GM18499 (cell line): ENCODE data around the gene RNLS.

Experiments
- ATAC-seq: cut with Tn5 transposase; IDR thresholded peaks from one replicate; pipeline ENCODE4 v1.9.1; 2021; ENCODE audit warnings: moderate number of reproducible peaks; ENCODE audit not compliant: insufficient read depth, unreplicated experiment

The RNLS gene

GRCh38 chr10:88455831-88456230 lies 127.3 kb downstream of the RNLS start:
- no peak for ATAC-seq

DNA sequence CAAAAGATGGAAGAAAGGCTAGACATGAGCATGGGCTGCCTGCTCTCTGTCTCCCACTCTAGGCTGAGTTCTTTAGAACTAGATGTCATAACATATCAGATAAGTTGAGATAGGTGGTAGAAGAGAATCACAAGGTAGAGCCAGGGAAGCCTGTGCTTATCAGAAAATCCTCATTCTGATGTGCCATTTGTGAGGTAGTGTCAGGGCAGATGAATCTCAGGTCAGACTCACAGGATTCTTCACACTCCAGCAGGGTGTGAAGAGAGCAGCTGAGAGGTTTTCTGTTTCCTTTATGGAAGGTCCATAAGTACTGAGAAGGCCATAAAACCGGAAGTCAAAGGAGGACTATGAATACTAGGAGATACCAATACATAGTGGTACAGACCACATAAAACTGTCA lies 132.9 kb downstream of the RNLS start:
- ATAC-seq = no peak

- ATAC-seq = no peak
Measured at GRCh38 chr10:88442716-88443115, 140.4 kb downstream of the RNLS start.

DNA sequence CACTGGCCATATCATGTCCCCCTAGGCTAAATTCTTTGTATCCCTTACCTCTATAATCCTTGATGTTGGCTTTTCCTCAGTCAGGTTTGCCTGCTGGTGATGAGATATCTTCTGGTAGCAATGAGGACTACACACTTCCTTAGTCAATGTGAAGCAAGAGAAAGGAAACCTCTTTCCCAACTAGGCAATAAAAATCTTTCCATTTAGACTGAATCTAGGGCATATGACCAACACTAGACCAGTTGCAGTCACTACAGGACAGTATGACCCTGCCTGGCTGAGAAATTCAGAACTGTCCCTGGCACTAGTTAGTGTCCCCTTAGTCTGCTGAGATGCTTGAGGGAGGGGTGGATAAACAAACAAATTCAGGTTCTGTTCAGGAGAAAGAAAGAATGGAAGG lies 142.6 kb downstream of the RNLS start:
- no peak for ATAC-seq

DNA sequence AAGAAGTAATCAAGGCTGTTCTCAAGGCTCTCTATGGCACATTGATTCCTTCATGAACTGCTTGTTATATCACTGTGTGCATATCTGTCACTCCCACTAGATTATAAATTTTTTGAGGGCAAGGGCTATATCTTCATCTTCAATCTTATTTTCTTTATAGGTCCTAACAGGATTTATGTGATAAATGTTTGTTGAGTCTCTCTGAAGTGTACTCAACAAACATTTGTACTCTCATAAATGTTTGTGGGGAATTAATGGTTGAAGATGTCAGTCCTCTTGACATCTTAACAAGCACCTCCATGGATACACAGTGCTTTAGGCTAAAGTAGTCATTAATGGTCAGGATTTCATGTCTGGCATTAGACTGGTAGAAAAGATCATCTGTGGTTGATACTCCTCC lies 143.2 kb downstream of the RNLS start:
- no peak for ATAC-seq

- ATAC-seq = no peak
Measured at GRCh38 chr10:88437411-88437810, 145.7 kb downstream of the RNLS start.

DNA sequence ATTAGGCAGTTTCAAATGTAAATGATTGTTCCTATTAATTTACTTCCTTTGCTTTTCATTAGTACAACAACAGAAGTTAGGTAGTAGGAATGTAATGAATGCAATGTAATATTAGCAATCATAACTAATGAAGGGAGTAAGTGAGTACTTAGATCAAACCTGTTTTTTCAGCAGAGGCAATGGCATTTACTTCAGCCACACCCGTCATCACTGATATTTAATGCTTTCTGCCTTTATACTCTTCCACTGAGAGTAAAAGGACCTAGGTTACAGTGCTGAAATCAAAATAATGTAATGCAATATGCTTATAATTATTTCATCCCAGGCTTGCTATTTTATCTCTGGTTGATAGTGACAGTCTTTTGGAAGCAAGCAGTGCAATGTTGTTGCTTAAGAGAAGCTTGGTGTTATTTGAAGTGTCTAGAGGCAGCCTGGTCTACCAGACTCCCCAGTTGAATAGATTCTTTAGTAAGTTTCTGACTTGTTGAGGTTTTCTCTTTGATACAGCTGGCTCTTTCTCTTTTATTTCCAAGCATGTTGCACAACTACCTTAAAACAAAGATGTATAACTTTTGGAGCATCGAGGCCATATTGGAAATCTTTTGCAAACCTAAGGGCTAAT lies 149.4 kb downstream of the RNLS start:
- no peak for ATAC-seq

DNA sequence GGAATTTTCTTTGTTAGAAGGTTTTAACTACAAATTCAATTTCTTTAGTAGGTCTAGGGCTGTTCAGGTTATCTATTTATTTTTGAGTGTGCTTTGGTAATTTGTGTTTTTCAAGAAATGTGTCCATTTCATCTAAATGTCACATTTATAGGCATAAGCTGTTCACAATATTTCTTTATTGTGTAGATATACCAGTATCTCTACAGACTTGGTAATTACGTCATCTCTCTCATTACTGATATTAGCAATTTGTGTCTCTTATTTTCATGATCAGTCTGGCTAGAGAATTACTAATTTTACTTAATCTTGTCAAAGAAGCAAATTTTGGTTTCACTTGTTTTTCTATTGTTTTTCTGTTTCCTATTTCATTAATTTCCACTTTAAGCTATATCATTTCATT lies 152.0 kb downstream of the RNLS start:
- no peak for ATAC-seq

DNA sequence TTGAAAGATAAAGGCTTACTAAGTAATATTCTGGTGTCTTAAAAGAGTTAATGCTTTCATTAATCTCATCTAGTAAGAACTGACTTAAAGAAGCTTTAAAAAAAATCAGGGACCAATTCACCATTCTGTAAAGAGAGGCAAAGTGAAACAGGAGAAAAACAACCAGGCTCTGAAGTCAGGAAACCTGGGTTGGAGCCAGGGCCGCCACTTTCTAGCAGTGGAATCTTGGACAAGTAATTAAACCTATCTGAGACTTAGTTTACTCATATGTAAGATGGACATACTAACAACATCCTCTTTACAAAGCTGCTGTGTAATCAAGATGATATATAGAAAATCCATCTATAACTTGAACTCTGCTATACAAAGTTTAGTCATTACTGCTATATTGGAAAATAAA lies 154.1 kb downstream of the RNLS start:
- no peak for ATAC-seq

DNA sequence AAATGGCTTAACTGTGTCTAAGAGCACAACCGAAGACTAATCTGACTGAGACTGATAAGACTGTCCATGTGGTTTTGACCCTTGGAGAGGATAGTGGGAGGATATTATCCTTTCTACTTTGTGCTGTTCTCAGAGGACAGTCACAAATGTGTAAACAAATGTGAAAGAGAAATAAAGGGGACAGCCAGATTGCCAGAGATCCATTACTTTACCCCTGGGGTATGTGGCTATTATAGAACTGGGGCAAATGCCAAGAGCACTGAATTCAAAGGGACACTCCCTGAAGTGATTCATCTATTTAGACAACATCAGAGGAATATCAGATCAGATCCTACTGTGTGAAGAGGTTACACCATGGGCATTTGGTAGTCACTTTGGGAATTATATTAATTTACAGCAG lies 154.7 kb downstream of the RNLS start:
- ATAC-seq = no peak

DNA sequence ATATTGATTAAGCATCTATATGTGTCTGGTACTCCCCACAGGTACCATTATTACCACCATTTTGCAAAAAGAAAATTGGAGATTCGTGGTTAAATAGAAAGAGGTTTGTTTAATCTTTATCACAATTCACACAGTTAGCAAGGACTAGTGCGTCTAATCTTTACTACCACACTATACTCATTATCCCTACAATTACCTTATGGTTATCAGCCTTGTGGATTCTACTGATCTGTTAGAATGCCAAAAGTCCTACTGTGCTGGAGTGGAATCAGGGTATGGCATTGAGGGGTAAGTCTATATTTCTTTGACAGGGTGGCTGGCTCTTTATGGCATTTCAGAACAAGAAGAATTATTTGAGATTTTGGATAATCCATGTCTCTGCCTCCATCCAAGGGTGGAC lies 156.1 kb downstream of the RNLS start:
- ATAC-seq = no peak

GRCh38 chr10:88424881-88425280 lies 158.2 kb downstream of the RNLS start:
- no peak for ATAC-seq

DNA sequence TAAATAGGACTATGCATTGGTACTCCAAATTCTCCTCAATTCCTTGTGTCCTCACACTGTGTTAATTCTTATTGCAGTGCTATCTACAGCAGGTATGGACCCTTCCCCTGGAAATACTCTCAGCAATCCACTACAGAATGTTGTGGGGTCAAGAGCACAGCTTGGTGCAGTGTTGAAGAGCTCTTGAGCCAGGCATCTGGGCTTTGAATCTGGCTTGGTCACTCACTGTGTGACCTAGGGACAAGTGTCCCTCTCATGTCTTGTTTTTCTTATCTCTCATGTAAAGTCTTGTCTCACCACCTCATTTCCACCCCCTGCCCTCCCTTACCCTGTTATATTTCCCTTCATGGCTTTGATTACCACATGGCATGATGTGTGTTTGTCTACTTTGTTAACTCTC lies 159.4 kb downstream of the RNLS start:
- ATAC-seq = no peak

GRCh38 chr10:88421590-88421989 lies 161.5 kb downstream of the RNLS start:
- ATAC-seq = no peak

- ATAC-seq = no peak
Measured at GRCh38 chr10:88418871-88419270, 164.2 kb downstream of the RNLS start.

DNA sequence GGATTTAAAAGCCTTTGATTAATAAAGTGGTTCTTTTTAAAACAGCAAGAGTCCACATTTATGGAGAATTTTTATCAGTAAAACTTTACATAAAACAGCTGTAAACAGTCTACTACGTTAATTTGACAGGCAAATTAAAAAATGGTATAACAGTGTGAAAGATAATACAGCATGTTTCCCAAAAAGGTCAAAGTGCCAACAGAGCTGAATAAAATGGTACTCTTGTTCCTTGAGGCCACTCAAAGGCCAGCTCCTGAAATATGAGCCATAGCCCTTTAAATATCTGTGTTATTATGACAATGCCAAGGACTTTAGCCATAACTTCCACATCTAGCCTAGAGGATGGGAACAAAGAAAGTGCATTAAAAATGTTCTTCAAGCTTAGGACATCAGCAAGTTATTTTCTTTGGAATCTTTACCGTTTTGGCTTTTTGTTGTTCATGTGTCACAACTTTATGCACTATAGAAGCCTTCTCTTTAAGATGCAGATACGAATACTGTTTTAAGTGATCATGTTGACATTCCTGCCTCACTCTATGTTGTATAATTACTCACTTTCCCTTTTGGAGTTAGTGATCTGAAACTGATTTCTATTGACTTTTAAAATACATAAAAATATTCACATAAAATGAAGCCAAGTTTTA lies 165.6 kb downstream of the RNLS start:
- ATAC-seq = no peak

DNA sequence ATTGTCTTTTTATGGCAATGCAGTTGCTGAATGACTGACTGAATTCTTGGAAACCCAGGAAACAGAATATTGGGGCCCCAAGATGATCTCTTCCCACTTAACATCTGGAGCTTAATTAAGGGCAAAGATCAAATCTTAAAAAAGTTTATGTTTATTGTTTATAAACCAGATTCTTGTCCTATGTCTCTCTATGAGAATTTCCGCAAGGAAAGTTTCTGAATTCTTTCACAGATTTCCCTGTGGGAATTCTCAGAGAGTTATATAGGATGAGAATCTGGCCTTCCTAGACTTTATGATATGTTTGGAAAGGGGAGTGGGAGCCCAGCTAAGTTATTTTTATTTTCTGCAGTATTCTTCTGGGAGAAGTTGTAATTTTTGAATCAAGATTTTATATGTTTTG lies 166.3 kb downstream of the RNLS start:
- no peak for ATAC-seq

- no peak for ATAC-seq
Measured at GRCh38 chr10:88415533-88416130, 167.5 kb downstream of the RNLS start.

DNA sequence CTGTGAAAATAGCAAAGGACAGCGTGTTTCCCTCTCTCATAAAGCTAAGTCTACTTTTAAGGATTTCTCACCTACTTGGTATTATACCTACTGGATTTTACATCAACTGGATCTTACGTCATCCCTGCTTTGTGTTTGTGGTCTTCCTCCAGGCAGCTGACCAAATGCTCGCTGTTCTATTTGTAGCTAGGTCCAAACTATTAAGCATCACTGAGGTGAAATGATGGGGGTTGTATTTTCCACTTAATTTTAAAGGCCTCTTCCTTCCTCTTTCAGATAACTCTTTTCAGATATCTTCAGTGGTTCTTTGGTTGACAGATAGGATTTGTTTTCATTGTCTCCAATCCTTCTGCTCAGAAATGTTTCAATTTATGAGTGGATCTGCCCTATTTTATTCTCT lies 169.7 kb downstream of the RNLS start:
- ATAC-seq = no peak

DNA sequence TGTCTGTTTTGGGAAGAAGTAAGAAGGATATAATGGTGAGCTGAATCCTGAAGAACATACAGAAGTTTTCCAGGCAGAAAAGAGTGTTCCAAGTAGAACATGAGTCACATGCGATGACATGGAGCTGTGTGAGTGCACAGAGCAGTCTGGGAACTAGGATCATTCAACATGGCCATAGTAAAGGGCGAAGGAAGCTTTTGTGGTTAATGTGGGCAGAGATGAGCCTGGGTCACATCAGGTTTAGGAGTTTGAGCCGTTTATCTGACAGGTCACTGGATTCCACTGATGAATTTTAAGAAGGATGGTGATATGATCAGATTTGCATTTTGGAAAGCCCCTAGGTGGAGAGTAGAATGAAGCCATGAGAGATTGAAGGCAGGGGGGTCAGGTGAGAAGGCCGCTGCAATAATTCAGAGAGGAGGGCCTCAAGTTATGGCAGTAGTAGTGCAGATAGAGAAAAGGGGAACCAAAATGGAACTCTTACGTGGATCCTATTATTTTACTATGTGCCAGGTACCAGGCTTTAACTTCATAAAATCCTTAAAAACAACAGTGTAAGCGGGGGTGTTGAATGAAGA lies 171.3 kb downstream of the RNLS start:
- no peak for ATAC-seq

- no peak for ATAC-seq
Measured at GRCh38 chr10:88409824-88410223, 173.3 kb downstream of the RNLS start.

GRCh38 chr10:88409236-88409635 lies 173.9 kb downstream of the RNLS start:
- no peak for ATAC-seq
